ENCODE results near the gene C17orf100.
"Not testable (repeated sequence)": the region's sequence is repeated elsewhere in the genome, so short reads cannot be mapped to it uniquely, and the experiment has no call there.

C17orf100 gene

DNA sequence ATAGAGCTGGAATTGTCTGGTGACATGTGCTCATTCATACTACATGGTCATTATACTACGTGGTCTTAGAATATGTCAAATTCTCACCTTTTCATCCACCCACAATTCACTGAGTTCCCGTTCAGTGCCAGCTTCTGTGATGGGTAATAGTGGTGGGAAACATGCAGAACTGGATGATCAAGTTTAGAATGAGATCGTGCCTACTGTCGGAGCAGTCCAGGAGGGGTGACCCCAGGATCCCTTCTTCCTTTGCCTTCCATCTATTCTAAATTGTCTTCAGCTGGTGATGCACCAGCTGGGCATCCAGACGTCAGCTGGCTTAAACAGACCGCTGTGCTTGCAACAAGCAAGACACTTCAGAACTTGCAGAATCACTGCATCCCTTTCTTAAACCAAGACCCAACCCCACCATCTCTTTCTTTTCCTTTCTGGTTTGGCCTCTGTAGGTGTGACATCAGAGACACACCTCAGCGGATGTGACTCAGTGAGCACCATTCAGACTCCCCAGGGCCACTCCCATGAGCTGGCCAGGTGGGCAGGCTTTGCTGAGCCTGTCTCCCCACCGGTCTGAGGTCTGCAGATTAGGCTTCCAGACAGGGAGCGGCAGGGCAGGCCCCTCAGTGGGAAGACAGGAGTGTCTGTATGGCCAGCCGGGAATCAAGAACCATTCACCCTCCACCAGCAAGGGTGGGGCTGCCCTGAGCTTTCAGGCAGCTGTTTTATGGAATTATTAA is 18.1 kb downstream of the C17orf100 start:
- DNase-seq: no peak

DNA sequence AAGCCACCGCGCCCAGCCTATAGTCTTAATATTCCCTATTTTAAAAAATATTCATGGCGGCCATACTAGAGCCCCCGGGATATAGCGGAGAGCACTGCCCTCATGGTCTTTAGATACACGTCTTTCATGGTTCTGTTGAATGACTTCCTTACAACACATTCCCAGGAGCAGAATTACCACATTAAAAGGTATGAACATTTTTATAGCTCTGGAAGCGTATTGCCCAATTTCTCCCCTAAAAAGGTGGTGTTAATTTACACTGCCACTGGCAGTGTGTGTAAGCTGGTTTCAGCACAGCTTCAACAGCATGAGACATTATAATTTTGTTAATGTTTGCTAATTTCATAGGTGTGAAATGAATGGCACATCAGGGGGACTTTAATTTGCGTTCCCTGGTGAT is 19.0 kb downstream of the C17orf100 start:
- DNase-seq: no peak

DNA sequence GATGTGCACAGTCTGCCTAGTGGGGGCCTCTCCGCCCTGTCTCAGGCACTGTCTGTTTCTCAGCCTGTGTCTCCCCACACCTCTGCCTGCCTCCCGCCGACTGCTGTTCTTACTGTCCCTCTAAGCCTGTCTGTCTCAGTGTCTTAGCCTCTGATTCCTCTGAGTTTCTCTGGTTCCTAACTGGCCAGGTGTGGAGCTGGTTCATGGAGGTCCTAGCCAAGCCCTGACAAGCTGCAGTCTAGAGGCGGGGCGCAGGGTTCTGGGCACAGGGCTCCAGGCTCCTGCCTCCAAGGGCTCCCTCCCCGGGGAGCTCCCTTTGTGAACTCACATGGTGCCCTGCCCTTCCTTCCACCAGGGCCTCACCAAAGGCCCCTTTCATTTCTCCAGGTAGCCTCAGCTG is 19.4 kb downstream of the C17orf100 start:
- DNase-seq: no peak

DNA sequence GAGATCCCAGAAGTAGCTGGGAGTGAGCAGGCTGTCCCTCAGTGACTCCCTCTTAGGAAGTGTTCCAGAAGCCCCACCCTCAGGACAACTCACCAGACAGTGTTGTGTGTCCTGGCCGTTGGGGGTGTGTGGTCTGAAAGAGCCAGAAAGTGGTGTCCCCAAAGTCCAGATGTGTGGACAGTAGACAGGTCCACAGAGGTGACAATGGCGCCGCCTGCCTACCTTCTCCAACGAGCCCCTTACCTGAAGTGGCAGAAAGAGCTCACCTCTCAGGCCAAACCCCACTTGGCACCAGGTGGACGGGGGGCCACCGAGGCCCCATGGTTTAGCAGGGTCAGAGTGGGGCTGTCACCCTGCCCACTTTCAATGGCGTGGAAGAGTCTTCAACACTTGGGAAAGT is 19.9 kb downstream of the C17orf100 start:
- DNase-seq: no peak

DNA sequence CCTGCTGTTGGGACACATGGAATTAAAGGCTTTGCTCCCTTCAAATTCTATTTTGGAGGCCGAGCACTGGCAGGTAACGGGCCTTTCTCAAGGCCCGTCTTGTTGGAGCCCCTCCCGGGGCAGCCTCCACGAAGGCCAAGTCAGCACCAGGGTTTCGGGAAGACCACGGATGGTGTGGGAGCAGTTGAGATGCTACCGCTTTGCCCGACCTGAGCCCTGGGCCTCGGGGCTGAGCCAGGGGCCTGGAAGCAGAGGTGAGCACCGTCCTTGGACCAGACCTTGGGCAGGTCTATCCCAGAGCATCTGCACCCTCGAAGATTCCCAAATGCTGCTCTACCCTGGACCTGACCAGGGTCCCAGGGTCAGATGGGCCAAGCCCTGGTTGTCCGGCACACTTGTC is 23.0 kb downstream of the C17orf100 start:
- DNase-seq: no peak

DNA sequence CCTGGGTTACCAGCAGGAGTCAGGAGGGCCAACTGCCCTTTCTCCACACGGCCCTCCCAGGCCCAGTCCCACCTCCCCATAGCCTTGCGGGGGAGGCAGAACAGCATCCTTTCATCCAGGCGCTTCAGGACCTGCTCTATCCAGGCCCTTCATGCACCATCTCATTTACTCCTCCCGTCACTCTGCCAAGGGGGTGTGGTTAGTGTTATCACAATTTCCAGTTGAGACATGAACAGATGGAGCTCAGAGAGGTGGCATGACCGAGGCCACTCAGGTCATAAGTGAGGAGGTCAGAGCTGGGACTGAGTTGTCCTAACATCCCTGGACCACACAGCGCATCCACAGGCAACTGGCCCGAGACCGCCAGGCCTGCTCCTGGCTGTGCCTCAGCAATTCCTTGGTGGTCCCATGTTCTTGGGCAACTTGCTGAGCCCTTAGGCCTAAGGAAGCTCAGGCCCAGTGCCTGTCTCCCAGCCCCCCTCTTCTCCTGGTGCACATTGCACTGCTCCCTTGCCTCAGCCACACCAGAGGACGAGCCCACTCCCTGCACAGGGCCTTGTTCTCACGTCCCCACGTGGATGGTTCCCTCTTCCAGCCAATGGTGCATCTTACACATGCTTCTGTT is 23.8 kb downstream of the C17orf100 start:
- no peak for DNase-seq

DNA sequence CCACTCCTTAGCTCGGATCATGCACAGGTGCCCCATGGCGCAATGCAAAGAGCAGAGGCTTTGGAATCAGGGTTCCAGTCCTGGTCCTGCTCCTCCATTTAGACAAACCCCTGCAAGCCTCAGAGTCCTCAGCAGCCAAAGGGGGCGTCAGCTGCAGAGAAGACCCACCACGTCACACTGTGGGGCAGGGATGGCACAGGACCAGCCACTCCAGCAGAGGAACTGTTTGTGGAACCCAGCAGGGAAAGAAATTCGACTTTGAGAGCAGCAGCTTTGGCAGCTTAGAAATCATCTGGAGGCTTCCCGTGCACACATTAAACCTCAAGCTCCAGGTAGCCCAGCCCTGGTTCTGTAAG is 25.2 kb downstream of the C17orf100 start:
- DNase-seq: no peak

DNA sequence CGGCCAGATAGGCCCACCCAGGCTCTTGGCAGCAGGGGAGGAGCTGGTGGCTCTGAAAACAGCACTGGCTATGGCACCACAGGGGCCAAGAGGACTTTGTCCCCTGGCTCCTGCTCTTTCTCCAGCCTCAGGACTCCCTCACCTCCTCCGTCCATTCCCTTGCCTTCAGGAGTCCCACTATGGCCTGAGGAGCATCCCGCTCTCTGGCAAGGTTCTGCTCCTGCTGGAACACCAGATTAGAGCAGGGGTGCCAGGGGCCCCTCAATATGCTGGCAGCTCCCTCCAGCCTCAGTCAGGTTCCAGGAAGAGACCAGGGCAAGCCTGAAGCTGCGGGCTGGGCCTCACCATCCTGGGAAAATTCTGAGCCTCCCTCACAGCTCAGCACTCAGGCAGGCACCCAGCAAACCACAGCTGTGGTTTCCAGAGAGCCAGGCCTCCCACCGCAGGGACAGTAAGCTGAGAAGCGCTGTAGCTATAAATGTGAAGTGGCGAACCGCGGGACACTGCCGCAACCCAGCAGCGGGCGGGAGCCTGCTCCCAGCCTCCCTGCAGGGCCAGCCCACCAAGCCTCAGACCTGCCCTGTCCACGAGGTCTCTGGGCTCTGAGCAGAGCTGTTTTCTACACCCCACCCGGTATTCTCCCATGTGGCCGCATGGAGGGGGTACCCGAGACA is 25.7 kb downstream of the C17orf100 start:
- DNase-seq: no peak

DNA sequence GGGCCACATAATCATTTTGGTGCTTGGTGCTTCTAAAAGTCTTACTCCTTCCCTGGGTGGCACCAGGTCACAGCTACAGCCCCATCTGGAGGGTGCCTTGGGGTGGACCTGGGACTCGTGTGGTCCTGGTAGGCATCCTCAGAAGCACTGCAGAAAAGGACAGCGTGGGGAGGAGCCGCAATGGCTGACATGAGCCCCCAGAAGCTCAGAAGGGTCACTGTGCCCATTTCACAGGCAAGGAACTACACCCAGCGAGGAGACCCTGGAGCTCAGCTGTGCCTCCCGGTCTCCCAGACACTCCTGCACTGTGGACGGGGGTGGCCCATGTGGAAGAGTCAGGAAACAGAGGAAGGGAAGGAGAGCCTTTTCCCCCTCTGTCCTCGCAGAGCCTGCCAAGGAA is 26.4 kb downstream of the C17orf100 start:
- DNase-seq: no peak

DNA sequence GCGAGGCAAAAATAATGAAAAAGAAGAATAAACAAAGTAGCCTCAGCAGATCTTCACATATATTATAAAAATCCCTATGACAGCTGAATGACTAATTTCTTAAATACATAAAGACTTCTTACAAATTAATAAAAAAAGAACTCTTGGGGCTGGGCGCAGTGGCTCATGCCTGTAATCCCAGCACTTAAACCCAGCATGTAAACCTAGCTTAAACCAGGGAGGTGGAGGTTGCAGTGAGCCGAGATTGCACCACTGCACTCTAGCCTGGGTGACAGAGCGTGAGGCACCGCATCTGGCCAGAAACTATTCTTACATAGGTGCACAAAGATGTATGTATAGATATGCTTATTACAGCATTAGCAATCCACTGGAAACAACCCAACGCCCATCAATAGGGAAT is 27.7 kb downstream of the C17orf100 start:
- DNase-seq: no peak

DNA sequence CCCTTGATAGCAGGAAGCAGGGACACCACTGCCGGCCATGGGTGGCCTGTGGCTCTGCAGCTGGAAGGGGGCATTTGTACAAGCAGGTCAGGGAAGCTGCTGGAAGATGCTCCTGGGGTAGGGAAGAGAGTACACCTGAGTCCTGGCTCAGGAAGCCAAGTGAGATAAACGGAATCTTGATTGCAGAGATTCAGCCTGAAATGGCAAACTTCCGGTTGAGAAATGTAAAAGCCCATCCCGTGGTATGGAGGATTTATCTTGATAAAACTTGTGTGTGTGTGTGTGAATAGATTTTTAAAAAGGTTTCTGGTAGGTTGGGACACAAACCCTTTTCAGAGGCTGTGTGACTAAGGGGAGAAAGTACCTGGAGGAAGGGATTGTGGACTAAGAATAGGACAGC is 29.6 kb downstream of the C17orf100 start:
- no peak for DNase-seq

DNA sequence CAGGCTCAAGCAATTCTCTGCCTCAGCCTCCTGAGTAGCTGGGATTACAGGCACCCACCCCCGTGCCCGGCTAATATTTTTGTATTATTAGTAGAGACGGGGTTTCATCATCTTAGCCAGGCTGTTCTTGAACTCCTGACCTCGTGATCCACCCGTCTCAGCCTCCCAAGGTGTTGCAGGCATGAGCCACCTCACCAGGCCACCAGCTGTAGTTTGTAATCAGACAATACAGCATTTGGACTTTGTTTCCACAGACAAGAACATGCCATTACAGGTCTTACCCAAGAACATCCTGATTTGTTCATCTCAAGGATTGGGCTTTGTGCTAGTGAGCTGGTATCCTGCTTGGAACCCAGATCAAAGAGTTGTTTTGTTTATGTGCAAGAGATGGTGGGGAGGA is 30.1 kb downstream of the C17orf100 start:
- DNase-seq: no peak

DNA sequence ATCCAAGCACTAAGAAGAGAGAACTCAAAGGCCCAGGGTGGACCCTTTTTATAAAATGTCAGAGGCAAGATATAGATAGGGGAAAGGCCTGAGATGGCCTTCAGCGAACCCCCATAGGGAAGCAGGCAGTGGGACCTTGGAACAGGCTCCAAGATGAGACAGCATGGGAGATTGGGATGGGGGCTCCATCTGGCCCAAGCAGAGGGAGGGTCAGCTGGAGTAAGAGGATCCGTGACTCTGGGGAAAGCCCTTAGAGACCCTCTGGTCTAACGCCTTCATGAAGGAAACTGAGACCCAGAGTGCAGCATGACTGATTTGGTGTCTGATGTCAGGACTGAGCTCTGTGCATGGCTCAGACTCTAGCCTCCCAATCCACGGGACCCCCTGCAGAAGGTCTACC is 30.8 kb downstream of the C17orf100 start:
- DNase-seq: no peak

DNA sequence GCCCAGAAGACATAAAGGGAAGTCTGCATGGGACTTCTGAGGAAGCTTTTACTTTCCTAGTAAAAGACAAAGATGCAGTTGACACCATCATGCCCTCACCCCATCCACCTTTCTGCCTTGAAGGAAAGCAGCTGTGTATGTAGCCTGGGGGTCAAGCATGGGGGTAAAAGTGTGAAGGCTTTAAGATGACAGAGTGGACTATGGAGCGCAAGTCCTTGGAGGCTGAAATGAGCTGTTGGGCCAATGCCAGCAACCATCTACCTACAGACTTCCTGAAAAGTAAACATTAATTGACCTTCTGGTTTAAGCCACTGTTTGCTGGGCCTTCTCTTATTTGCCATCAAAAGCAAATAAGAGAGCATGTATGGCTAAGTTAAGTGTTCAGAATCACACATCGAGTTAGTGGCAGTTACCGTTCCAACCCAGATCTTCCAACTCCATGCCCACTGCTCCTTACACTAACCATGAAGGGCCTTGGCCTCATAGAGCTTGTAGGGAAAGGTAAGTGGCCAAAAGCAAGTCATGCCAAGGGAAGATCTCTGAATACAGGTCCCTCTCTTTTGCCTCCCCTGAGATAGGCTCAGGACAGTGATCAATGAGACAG is 31.6 kb downstream of the C17orf100 start:
- no peak for DNase-seq

DNA sequence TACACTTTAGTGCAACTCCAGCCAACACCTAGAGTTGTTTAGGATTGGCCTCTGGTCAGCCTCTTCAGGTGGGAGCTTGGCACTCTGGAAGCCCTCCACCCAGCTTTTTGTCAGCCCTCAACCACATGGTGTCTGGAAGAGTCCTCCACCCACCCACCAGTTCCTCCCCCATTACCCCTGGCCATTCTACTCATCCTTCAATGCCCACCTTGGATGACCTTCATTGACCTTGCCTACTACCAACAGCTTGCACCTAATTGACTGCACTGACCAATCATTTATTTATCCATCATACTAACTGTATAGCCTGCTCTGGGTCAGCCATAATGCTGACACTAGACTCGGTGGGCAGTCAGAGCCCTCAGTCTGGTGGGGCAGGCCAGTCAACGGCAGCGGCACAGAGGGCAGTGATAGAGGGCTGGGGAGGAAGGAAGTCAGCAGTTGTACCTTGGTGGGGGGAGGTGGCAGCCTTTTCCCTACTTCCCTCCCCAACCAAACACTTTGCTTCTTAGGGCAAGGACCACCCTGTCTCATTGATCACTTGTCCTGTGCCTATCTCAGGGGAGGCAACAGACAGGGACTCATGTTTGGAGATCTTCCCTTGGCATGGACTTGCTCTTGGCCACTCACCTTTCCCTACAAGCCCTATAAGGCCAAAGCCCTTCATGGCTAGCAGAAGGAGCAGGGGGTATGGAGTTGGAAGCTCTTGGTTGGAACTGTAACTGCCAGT is 32.3 kb downstream of the C17orf100 start:
- no peak for DNase-seq

DNA sequence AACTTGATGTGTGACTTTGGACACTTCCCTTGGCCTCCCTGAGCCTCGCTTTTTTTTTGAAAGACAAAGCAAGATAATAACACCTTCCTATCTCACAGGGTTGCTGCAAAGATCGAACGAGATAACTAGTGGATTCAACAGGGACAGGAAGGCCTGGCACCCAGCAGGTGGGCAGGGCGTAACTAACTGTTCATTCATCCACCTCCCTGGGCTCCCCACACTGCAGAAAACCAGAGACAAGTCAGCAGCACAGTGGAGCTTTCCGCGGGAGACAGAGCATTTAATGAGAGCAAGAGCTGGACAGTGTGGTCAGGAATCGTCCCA is 32.9 kb downstream of the C17orf100 start:
- no peak for DNase-seq

DNA sequence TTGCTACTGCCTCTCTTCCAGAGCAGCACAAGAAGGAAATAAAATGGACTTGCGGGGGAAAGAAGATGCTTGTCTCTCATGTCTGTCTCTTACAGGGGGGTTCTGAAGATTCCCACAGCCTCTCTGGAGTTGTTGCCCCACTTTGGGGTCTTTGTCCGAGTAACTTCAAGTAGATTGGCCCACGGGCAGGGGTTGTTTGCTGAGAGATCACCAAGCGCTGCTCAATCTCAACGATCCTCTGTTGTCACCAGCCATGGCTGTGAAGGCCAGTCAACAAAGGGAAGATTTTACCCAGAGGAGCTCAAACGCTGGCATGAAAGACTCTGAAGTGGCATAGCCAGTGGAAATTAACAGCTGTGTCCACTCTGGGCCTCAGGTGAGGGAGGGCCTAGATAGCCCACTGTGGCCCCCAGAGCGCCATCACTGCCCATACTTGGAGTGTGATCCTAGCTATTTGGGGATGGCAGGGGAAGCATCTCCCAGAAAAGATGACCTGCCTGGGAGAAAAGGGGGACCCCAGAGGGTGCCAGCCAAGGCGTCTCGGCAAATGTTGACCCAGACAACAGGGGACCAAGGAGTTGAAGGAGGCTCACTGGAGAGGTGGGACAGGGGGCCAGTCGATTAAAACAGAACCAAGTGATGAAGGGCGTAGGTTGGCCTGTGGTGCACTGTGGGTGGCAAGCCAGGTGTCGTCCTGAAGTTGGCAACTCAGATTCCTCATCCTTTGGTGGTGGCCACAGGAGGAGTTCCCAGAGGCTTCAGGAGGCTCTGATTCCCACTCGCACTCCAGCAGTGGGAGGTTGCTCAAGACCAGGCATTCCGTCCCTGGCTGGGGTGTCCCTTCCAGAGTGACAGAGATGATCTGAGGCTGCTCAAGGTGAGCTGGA is 33.6 kb downstream of the C17orf100 start:
- DNase-seq: no peak

DNA sequence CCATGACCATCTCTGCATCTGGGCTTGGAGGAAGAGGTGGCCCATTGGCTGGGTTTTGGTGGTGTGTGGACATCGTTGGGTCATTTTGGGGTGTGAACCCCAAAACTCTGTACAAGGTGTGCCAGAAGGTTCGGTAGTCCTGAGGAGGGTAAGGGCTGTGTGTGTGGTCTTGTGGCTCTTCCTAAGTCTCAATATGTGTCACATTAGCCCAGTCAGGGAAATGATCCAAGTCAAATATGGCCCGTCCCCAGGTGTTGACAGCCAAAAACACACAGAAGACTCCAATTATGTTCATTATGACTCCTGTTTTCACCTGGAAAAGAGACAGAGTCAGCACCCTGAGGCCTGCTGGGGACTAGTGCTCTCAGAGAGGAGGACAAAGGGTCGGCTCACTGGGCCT is 34.5 kb downstream of the C17orf100 start:
- no peak for DNase-seq

DNA sequence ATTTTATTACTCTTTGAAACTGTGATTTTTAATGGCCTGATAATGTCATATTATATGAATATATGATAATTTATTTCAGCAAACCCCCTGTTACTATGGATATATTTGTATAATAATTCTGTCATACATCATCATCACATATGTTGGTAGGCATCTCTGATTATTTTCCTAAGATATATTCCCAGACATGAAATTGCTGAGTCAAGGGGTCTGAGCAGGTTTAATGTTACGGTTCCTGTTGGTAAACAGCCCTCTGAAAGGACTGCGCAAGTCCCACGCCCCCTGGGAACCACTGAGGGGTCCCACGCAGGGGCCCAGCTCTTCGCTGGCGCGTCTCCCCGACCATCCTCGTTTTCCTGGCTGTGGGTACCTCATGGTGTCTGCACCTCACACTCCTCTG is 37.4 kb downstream of the C17orf100 start:
- DNase-seq: no peak

DNA sequence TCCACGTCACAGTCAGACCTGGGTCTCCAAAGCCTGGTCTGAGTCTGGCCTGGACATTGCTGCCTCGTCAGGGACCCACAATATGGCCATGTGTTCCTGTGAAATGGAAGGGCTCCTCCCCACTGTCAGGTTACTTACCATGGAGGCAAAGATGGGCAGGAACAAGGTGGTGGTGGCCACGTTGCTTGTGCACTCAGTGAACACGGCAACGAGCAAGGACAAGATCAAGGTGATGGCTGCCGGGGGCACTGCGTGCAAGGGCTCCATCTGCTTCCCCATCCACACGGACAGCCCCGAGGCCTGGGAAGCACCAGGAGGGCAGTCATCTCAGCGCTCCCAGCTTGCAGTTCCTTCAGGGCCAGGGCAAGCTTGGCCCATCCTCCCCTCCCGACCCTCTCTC is 39.1 kb downstream of the C17orf100 start:
- no peak for DNase-seq

DNA sequence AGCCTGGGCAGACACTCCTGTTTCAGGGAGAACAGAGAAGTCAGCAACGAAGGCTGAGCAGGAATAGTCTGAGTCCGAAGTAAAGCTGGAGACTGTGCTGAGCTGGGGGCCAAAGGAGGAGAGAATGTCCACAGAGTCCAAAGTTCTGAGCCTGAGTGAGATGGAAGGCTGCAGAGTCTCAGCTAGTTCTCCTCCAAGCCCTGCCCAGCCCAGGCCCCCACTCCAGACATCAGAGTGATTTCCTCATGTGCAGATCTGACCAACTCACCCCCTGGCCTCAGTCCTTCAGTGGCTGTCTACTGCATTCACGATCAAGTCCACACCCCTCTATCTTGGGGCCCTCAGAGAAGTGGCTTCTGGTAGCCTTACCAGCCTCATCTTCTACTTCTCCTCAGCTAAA is 40.0 kb downstream of the C17orf100 start:
- no peak for DNase-seq

DNA sequence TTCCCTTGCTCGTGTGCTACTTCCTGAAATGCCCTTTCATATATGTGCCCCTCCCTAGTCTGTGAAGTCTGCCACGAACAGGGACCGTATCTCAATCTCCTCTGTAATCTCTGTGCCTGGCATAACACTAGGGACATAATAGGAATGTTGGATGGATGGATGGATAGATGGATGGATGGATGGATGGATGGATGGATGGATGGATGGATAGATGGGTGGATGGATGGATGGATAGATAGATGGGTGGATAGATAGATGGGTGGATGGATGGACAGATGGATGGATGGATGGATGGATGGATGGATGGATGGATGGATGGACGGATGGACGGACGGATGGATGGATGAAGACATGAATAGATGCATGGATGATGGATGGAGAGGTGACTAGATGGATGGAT is 40.4 kb downstream of the C17orf100 start:
- not testable (repeated sequence) for DNase-seq

DNA sequence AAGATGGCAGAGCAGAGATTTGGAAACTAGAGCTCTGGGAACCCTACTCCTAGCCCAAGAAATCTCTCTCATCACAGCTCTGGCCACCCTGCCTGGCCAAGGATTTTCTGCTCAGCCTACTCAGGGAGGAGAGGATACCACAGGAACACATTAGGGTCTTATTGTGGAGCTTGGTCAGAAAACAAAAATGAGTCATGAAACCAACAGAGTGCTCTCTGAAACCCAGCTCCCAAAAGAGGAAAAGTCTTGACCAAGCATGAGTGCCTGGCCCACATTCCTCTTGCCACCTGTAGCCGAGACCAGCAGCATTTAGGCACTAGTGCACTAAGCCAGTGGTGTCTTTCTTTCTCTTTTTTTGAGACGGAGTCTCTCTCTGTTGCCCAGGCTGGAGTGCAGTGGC is 43.5 kb downstream of the C17orf100 start:
- DNase-seq: no peak
